AG04449 (cell line): ENCODE results near the gene TPCN2.

Experiments
- CTCF ChIA-PET: fragments of 350-600 bp; formaldehyde crosslinking; extraction: SDS; loops from one replicate; lab custom pipeline; 2021; ENCODE audit warnings: antibody characterized with exemption; lab: Yijun Ruan, JAX
- POLR2A ChIA-PET: fragments of 400-600, 350-600 bp; formaldehyde crosslinking; extraction: SDS; loops from one replicate; lab custom pipeline; 2020; ENCODE audit warnings: antibody characterized with exemption, inconsistent platforms; lab: Yijun Ruan, JAX
- DNase-seq: peaks from one replicate; pipeline ENCODE4 v3.0.0-alpha.2; 2010; ENCODE audit warnings: low read depth, low spot score
- H3K4me3 ChIP-seq: 2 replicates; pipeline ENCODE4 v1.5.1; 2011; ENCODE audit warnings: low read depth, mild to moderate bottlenecking, control low read depth, low read length
- CTCF ChIP-seq: IDR thresholded peaks from one replicate; pipeline ENCODE4 v1.5.1; 2011; ENCODE audit warnings: mild to moderate bottlenecking, moderate library complexity, low read length, control low read depth, inconsistent platforms; ENCODE audit not compliant: insufficient read depth; ENCODE audit errors: missing control alignments

Gene TPCN2

DNA sequence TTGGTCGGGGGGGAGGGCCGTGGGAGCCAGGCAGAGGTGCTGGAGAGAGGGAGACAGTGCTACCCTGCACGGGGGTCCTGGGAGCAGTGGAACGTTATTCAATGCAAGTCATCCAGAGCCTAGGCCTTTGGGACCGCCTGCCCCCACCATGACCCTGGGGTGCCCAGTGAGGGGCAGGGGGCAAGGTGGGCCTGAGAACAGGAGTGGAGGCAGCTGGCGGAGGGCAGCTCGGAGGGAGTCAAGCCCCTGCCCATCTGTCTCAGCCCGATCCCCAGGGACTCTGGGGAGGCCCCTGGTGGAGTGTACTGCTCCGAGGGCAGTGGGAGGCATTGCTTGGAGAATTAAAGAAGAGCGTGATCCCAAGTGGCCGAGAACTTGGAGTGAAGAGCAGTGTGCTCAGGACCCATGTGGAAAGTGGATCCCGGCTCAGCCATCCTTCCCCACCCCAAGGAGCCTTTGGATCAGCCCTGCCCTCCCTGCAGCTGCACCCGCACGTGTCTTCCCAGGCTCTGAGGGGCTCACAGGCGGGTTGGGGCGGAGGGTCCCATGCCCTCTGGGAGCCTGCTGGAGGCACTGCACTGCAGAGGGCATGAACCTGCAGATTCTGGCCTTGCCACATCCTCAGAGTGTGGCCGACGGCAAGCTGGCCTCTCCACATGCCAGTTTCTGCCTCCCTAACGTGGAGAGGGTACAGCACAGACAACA, 73.0 kb downstream of the TPCN2 start:
- TF ChIP-seq CTCF = no peak
- ChIA-PET POLR2A (no interaction called here), CTCF (interaction anchor here (1.5 to 1.7 kb wide), 3 partner anchors 10 to 548 kb away, joined by 3 to 7 read pairs (median 6); no protein-coding TSS in a partner anchor)
- DNase-seq = no peak
- H3K4me3 ChIP-seq = no peak overlapping the region

DNA sequence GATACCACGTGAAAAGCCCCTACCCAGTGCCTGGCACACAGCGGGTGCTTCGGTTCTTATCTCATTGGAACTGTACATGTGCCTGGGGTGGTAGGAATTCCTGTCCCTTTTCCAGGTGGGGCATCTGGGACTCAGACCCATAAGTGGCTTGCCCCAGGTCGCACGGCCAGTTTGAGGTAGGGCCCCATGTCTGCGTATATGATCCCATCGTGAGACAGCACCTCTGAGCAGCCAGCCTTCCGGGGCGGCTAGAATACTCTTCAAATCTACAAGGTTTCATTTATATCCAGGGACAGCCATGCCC, 73.5 kb downstream of the TPCN2 start:
- no peak overlapping the region for H3K4me3 ChIP-seq
- CTCF ChIA-PET = interaction anchor here (1.0 to 2.1 kb wide), 5 partner anchors 9 to 548 kb away, joined by 3 to 17 read pairs (median 6); no protein-coding TSS in a partner anchor
- POLR2A ChIA-PET = no interaction called here

GRCh38 chr11:69122630-69123431, 74.1 kb downstream of the TPCN2 start:
- DNase-seq = no peak
- peak overlapping the region; percentile 23 for H3K4me3 ChIP-seq
- ChIA-PET POLR2A (interaction anchor here (0.5 to 1.0 kb wide), 2 partner anchors 298 to 374 kb away, joined by 3 to 4 read pairs; no protein-coding TSS in a partner anchor), CTCF (interaction anchor here (0.9 to 2.1 kb wide), 7 partner anchors 9 to 547 kb away, joined by 3 to 17 read pairs (median 3); no protein-coding TSS in a partner anchor)
- TF ChIP-seq CTCF = no peak

More for the DNA sequence above, 73.5 kb downstream of the TPCN2 start:
- no peak for DNase-seq
- no peak for TF ChIP-seq CTCF

DNA sequence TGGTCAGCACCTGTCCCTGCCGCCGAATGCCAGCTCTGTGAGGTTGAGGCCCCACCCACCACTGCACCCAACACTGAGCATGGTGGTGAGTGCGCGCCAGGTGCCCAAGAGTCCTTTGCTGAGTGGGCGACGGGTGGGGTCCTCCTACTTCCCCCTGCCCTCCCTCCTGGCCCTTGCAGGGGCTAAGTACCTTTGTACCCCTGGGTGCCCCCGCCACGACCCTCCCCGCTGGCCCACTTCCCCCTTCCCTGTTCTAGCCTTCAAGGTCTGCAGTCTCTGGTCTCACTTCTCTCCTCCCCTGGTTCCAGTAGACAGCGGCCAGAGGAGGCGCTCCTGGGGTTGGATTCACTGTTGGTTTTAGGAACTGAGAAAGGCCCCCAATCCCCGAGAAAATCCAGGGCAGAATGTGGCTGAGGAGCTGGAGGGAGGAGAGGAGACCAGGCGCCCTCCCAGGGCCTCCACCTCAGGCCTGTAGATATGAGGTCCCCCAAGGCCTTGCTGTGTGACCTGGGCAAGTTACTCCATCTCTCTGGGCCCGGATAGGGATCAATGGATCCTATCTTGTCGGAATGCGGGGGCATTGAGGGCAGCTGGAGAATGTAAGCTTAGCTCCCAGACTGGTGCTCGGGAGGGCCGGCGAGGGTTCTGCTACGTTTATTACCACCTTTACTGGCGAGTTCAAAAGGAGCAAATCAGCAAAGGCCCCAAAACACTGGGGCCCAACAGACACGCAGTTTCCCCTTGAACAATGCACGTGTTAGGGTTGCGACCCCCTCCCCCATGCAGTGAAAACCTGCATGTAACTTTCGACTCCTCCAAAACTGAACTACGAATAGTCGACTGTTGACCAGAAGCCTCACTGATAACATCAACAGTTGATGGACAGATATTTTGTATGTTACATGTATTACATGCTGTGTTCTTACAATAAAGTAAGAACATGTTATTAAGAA, 75.1 kb downstream of the TPCN2 start:
- H3K4me3 ChIP-seq = no peak overlapping the region
- DNase-seq = no peak
- TF ChIP-seq CTCF = no peak
- ChIA-PET CTCF (interaction anchor here (0.9 to 2.1 kb wide), 7 partner anchors 8 to 547 kb away, joined by 3 to 17 read pairs (median 3); no protein-coding TSS in a partner anchor), POLR2A (interaction anchor here (0.5 to 1.0 kb wide), 3 partner anchors 294 to 373 kb away, joined by 3 to 4 read pairs (median 3); no protein-coding TSS in a partner anchor)

DNA sequence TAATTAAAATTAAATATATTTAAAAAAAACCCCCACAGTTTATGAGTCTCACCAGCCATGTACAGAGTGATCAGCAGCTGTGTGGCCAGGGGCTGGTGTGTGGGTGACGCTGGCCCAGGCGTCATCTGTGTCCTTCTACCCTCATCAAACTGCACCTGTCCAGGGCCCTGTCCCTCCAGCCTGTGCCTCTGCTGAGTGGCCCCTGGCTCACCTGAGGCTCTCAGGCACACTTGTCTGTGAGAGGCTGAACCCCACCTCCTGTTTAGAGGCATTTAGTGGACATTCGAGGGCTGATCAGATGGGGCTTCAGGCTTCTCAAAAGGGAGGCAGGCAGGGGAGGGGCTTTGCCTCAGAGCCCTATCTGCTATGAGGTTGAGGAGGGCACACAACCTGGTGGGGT, 77.1 kb downstream of the TPCN2 start:
- no peak for DNase-seq
- CTCF ChIA-PET = no interaction called here

More for the DNA sequence above, 77.1 kb downstream of the TPCN2 start:
- no peak overlapping the region for H3K4me3 ChIP-seq
- no peak for TF ChIP-seq CTCF
- POLR2A ChIA-PET = no interaction called here
